ENCODE data around the gene ENTPD8.

- TF ChIP-seq POLR2A (IDR thresholded peaks at IDR 0.05), result no peak
- TF ChIP-seq CTCF (IDR thresholded peaks at IDR 0.05), result no peak
Measured at GRCh38 chr9:137429974-137430722, 11.0 kb downstream of the ENTPD8 start.

All from sigmoid colon (tissue), 3 donors.